ENCODE results near the gene PARD6B. TPM values are rescaled to one million over a fixed set of nuclear protein-coding genes. Genes with fewer than 3 reads are reported as not detected.
"Not testable (repeated sequence)": the region's sequence is repeated elsewhere in the genome, so short reads cannot be mapped to it uniquely, and the experiment has no call there.

Gene PARD6B
- total RNA-seq, 1 donor from 2014 or later = 43.2 TPM

GRCh38 chr20:50794846-50795634, 63.7 kb downstream of the PARD6B start, which contains the start of gene BCAS4:
TSS of gene BCAS4 (plus strand) at chr20:50795061. CDS start at chr20:50795084, 23 bp downstream.
- intact Hi-C loops (cut with DNase I) = loop anchor here (10.0 kb wide), 2 partner anchors 130 to 530 kb away; no protein-coding TSS in a partner anchor

GRCh38 chr20:50797142-50797541, 65.8 kb downstream of the PARD6B start:
- intact Hi-C loops (cut with DNase I) = loop anchor here (10.0 kb wide), 2 partner anchors 128 to 528 kb away; no protein-coding TSS in a partner anchor
- Histone ChIP-seq H3K4me3 (no peak overlapping the region), H3K4me1 (no peaks in the 10 kb centered on the region), H3K9me3 (no peaks in the 10 kb centered on the region), H3K27ac (no peak overlapping the region), H3K27me3 (no peaks in the 10 kb centered on the region), H3K36me3 (no peaks in the 10 kb centered on the region)
- TF ChIP-seq CTCF (IDR thresholded peaks at IDR 0.05) = no peak
- DNase-seq (no peak), ATAC-seq (no peak)

More at GRCh38 chr20:50794846-50795634, 63.7 kb downstream of the PARD6B start, which contains the start of gene BCAS4:
- ATAC-seq (peak; percentile 93), DNase-seq (peak; percentile 89)
- Histone ChIP-seq H3K27ac (peak within 1 kb of the TSS; percentile 24), H3K4me1 (peaks cover 13% of the 10 kb centered on the region), H3K9me3 (no peaks in the 10 kb centered on the region), H3K36me3 (no peaks in the 10 kb centered on the region), H3K27me3 (no peaks in the 10 kb centered on the region), H3K4me3 (peak within 1 kb of the TSS; percentile 73)
- TF ChIP-seq CTCF (IDR thresholded peaks at IDR 0.05) = peak; percentile 72

- H3K9me3 ChIP-seq = no peaks in the 10 kb centered on the region
- H3K27ac ChIP-seq = peak overlapping the region; percentile 66
- TF ChIP-seq CTCF (IDR thresholded peaks at IDR 0.05) = no peak
- no peaks in the 10 kb centered on the region for H3K36me3 ChIP-seq
- H3K4me3 ChIP-seq = no peak overlapping the region
- ATAC-seq (no peak), DNase-seq (no peak)
- H3K4me1 ChIP-seq = no peaks in the 10 kb centered on the region
- H3K27me3 ChIP-seq = no peaks in the 10 kb centered on the region
- intact Hi-C loops (cut with DNase I) = loop anchor here (10.0 kb wide), 2 partner anchors 126 to 526 kb away; no protein-coding TSS in a partner anchor
Observed at GRCh38 chr20:50798650-50799049, 67.3 kb downstream of the PARD6B start.

GRCh38 chr20:50799176-50799889, 68.0 kb downstream of the PARD6B start:
- Histone ChIP-seq H3K9me3 (no peaks in the 10 kb centered on the region), H3K4me3 (no peak overlapping the region), H3K4me1 (no peaks in the 10 kb centered on the region), H3K27me3 (no peaks in the 10 kb centered on the region), H3K36me3 (no peaks in the 10 kb centered on the region), H3K27ac (peak overlapping the region; percentile 66)
- no peak for TF ChIP-seq CTCF (IDR thresholded peaks at IDR 0.05)
- DNase-seq = no peak
- no peak for ATAC-seq
- intact Hi-C loops (cut with DNase I) = loop anchor here (10.0 kb wide), 2 partner anchors 125 to 525 kb away; no protein-coding TSS in a partner anchor

- Histone ChIP-seq H3K4me1 (no peaks in the 10 kb centered on the region), H3K36me3 (no peaks in the 10 kb centered on the region), H3K27me3 (no peaks in the 10 kb centered on the region), H3K27ac (peak overlapping the region; percentile 66), H3K4me3 (no peak overlapping the region), H3K9me3 (no peaks in the 10 kb centered on the region)
- intact Hi-C loops (cut with DNase I) = loop anchor here (10.0 kb wide), 2 partner anchors 125 to 525 kb away; no protein-coding TSS in a partner anchor
- DNase-seq = no peak
- TF ChIP-seq CTCF (IDR thresholded peaks at IDR 0.05) = no peak
- ATAC-seq = no peak
Observed at GRCh38 chr20:50799890-50800550, 68.6 kb downstream of the PARD6B start.

GRCh38 chr20:50800986-50801746, 69.8 kb downstream of the PARD6B start:
- H3K27me3 ChIP-seq; H3K36me3 ChIP-seq; H3K9me3 ChIP-seq; H3K4me3 ChIP-seq; H3K27ac ChIP-seq; H3K4me1 ChIP-seq; DNase-seq; ATAC-seq; intact Hi-C loops (cut with DNase I): not testable (repeated sequence)
